GM18511 (cell line): ENCODE results near the gene VPS45.

ENCODE experiments used
- ATAC-seq: cut with Tn5 transposase; IDR thresholded peaks from one replicate; pipeline ENCODE4 v1.9.1; 2021; ENCODE audit warnings: mild to moderate bottlenecking, moderate library complexity; ENCODE audit not compliant: unreplicated experiment

VPS45 gene

GRCh38 chr1:150069923-150070322 lies 2.3 kb downstream of the VPS45 start:
- ATAC-seq: no peak

DNA sequence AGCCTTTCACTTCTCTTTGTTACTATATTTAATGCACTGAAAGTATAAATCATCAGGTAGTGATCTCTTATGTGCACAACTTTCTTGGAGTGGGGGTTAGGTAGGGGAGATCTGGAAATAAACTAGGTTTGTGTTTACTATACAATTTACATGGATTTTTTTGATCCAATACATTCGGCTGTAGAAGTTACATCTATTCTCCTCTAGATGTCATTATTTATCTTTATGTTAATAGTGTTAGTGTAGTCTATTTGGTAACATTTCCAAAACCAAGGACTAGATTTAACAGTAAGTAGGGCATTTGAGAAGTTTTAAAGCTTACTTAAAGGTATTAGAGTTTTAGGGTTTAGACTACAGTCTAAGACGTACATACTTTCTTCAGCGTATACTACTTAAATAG lies 5.4 kb downstream of the VPS45 start:
- ATAC-seq: no peak

GRCh38 chr1:150073516-150073915 lies 5.9 kb downstream of the VPS45 start:
- no peak for ATAC-seq

- no peak for ATAC-seq
Measured at GRCh38 chr1:150076066-150076465, 8.5 kb downstream of the VPS45 start.

GRCh38 chr1:150076985-150077384 lies 9.4 kb downstream of the VPS45 start:
- no peak for ATAC-seq

GRCh38 chr1:150080784-150081183 lies 13.2 kb downstream of the VPS45 start:
- ATAC-seq: no peak

GRCh38 chr1:150082494-150082893 lies 14.9 kb downstream of the VPS45 start:
- ATAC-seq: no peak

GRCh38 chr1:150083907-150084306 lies 16.3 kb downstream of the VPS45 start:
- no peak for ATAC-seq

DNA sequence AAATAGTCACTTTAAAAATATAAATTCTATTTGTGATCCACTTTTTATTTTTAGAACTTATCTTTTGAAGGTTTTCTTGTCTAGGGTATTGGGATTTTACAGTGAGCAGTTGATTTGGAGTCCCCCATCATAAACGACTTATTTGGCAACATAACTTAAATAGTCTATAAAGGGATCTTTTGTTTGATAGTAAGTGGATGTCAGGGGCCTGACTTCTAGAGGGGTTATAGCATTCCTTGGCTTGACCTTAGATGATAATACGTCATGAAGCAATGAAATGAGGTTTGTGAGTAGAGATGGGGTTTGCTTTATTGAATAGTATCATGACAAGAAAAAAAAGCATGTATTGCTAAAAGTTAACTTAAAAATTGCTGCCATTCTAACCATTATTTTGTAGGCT lies 17.8 kb downstream of the VPS45 start:
- no peak for ATAC-seq

GRCh38 chr1:150087415-150087814 lies 19.8 kb downstream of the VPS45 start:
- ATAC-seq: no peak

DNA sequence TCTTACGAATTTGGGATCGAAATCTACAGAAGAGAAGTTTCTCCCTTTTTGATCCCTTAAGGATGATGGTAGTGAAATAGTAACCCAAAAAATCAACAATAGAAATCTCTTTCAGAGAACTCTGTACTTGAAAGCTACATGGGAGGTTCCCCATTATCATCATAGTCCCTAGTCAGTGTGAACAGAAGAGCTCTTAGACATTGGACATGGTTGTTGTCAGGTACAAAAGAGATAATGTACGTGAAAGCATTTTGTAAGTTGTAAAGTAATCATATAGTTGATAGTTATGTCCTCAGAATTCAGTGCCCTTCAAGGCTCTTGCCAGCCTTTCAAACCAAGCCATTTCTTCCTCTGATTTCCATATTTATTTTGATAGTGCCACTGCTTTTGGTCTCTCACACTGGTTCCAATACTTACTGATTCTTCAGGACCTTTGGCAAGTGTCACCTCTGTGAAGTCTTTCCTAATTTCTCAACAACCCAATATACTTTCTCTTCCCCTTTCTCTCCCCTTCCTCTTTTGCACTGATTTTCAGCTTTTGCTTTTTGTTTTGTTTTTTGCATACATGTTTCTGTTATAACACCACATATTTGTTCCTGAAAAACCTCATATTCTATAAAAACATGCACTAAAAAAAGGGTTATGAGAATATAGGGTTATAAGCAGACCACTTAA lies 22.4 kb downstream of the VPS45 start:
- ATAC-seq: no peak

GRCh38 chr1:150092180-150092791 lies 24.7 kb downstream of the VPS45 start:
- ATAC-seq: no peak

GRCh38 chr1:150093805-150094204 lies 26.2 kb downstream of the VPS45 start:
- no peak for ATAC-seq

DNA sequence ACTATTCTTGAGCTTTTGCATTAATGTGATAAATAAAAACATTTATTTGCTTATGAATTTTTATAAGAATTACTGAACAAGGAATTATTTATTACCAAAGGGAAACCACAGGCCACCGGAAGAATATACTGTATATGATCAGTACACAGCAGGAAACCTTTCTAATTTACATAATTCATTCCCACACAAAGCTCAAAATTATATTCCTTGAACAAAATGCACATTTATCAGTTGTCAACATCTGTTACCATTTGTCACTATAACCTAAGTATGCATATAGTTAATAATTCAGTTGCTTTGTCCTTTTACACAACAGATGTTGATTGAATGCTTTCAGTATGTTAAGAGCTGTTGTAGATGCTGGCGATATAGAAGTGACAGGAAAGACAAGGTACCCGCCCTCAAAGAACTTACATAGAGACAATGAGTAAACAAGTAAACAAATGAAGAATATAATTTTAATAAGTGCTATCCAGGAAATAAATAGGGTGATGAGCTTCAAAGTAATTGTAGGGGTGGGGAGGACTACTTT lies 27.2 kb downstream of the VPS45 start:
- ATAC-seq: no peak

DNA sequence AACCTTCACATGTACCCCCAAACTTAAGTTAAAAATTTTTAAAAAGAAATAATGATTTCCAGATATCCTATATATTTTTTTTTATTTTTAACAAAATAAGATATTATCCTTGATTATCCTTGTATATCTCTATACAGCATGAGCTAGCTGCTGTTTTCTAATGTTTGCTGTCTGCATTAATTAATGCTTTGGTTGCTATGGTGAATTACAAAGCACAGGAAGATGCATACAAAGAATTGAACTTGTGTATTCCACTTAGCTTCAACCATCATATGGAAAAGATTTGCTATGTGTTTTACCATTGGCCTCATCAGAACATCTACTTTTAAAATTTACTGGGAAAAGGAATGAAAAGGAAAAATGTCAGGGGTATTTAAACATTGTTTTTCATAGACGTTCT lies 35.4 kb downstream of the VPS45 start:
- ATAC-seq: no peak

- ATAC-seq: no peak
Measured at GRCh38 chr1:150106341-150106740, 38.8 kb downstream of the VPS45 start.

DNA sequence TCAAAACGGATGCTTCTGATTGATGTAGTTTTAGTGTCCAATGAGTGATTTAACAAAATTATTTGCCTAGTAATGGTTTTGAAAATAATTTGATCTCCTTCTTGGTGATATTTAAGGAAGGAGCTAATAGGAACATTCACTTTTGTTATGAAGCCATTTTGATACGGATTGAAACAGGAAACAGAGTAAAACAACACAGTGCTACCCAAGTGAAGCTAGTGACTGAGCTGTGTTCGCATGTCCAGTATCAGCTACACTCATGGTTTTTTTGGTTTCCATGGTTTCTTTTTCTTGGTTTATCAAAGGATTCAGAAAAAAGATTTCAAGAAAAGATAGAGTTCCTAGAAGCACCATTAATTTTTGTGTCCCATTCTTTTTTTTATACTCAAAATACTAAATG lies 42.0 kb downstream of the VPS45 start:
- no peak for ATAC-seq

GRCh38 chr1:150110116-150110515 lies 42.5 kb downstream of the VPS45 start:
- ATAC-seq: no peak

DNA sequence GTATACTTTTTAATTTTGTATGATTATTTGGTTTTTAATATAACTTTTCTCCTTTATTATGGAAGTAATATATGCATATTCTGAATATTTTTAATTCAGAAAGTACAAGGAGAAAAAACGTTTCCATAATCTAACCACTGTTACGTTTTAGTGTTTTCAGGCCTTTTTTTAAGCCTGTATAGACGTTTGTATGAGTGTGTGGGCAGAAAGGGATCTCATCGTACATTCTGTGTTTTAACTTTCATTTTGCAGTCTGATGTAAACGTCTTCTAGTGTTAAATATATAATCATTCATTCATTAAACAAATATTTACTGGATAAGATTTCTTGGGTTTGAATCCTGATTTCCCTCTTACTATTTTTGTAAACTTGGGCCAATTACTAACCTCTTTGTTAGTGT lies 44.1 kb downstream of the VPS45 start:
- ATAC-seq: no peak

- ATAC-seq: no peak
Measured at GRCh38 chr1:150115121-150115520, 47.5 kb downstream of the VPS45 start.

DNA sequence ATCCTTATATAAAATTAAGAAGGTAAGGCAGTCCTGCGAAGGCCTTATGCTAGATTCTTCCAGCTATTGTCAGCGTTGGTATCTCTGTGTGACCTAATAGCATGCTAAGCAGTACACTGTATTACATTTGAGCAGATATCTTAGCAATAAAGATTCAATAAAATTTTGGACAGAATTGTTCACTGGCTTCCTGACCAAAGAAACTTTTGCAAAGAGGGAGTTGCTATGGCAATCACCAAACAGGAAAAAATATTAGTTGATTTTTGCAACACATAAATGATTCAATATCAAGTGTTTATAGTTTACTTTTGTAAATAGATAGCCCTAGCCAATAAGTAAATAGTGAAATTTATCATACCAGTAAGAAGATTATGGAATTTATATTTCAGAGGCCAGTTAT lies 51.1 kb downstream of the VPS45 start:
- ATAC-seq: no peak

DNA sequence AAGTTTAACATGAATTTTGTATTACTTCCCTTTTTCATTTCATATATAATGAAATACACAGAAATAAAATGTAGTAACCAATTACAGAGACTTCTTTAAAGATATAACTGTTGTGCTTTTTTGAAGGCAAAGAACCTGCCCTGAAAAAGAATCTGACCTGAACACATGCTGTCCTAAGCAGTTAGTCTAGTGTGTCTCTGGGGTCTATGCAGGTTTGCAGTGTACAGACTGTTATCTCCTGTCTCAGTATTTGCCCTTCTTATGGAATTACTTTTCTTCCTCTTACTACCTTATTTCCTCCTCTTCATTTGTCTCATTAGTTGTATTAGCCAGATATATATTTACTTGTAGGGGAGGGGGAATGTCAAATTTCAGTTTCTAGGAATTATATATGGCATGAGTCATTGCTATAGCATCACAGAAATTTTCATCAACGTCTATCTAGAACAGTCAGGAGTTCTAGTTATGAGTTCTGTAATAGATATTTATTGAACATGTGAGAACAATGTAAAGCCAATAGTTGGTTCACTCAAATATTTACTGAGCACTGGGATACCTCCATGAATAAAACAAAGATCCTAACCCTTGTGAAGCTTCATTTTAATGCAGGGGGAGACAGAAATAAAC lies 53.8 kb downstream of the VPS45 start:
- ATAC-seq: no peak
